SK-N-SH (cell line): Measurements from ENCODE around the gene ACBD6. TPM values are rescaled to one million over a fixed set of nuclear protein-coding genes. Genes with fewer than 3 reads are reported as not detected.

Experiments
- CTCF ChIA-PET: fragments of 300-600, 350-600 bp; formaldehyde crosslinking; extraction: SDS; loops from one replicate; lab custom pipeline; 2021; lab: Yijun Ruan, JAX
- POLR2A ChIA-PET: fragments of 350-600 bp; sonication (Branson Sonifier 250); formaldehyde crosslinking; extraction: SDS; loops from one replicate; lab custom pipeline; 2020; ENCODE audit warnings: antibody characterized with exemption, inconsistent platforms; lab: Yijun Ruan, JAX
- DNase-seq: peaks from one replicate; pipeline ENCODE4 v3.0.0; 2012
- H2AFZ ChIP-seq: fragments of 200-600 bp; sonication (generic); 2 replicates; pipeline ENCODE4 v1.8.1; 2016; ENCODE audit warnings: antibody characterized with exemption, mild to moderate bottlenecking, low read depth
- H3F3A ChIP-seq: fragments of 200-600 bp; sonication (generic); replicated peaks from 2 replicates; pipeline ENCODE3; 2016; ENCODE audit warnings: antibody characterized with exemption, mild to moderate bottlenecking; ENCODE audit not compliant: insufficient read depth
- H3K27ac ChIP-seq, 2 experiments: fragments of 200-500 bp in 1 of 2; fragments of 200-600 bp in 1 of 2; sonication (Bioruptor generic) in 1 of 2; sonication (generic), shearing (Covaris generic) in 1 of 2; 2 replicates each; pipeline versions ENCODE4 v1.5.1 to v1.6.1; 2014 to 2016; ENCODE audit warnings: low read depth in 2 of 2, inconsistent platforms in 1 of 2, low read length in 1 of 2, mild to moderate bottlenecking in 1 of 2, mixed read lengths in 1 of 2
- H3K27me3 ChIP-seq: fragments of 200-600 bp; sonication (generic), shearing (Covaris generic); 2 replicates; pipeline ENCODE4 v1.6.1; 2016; ENCODE audit warnings: mixed run types; ENCODE audit not compliant: insufficient read depth
- H3K36me3 ChIP-seq, 2 experiments: fragments of 200-500 bp in 1 of 2; fragments of 200-600 bp in 1 of 2; sonication (Bioruptor generic) in 1 of 2; sonication (generic) in 1 of 2; replicated peaks in 1 of 2; 2 replicates each; pipeline versions ENCODE3 to v1.5.1; 2014 to 2016; ENCODE audit warnings: low read length in 1 of 2, mild to moderate bottlenecking in 1 of 2; ENCODE audit not compliant: insufficient read depth in 2 of 2, control insufficient read depth in 1 of 2
- H3K4me1 ChIP-seq, 2 experiments: fragments of 200-500 bp in 1 of 2; fragments of 200-600 bp in 1 of 2; sonication (Bioruptor generic) in 1 of 2; sonication (generic), shearing (Covaris generic) in 1 of 2; 2 replicates each; pipeline versions ENCODE4 v1.5.1 to v1.6.1; 2014 to 2016; ENCODE audit warnings: low read depth in 1 of 2, low read length in 1 of 2, mixed run types in 1 of 2; ENCODE audit not compliant: insufficient read depth in 2 of 2, control insufficient read depth in 1 of 2
- H3K4me2 ChIP-seq: fragments of 200-600 bp; sonication (generic), shearing (Covaris generic); 2 replicates; pipeline ENCODE4 v1.6.1; 2017; ENCODE audit warnings: mixed run types
- H3K4me3 ChIP-seq, 2 experiments: fragments of 200-500 bp in 1 of 2; fragments of 200-600 bp in 1 of 2; sonication (Bioruptor generic) in 1 of 2; sonication (generic), shearing (Covaris generic) in 1 of 2; 2 replicates each; pipeline versions ENCODE4 v1.5.1 to v1.8.1; 2014 to 2016; ENCODE audit warnings: low read depth in 2 of 2, inconsistent platforms in 1 of 2, low read length in 1 of 2, mild to moderate bottlenecking in 1 of 2, mixed read lengths in 1 of 2, moderate library complexity in 1 of 2
- H3K79me2 ChIP-seq: fragments of 200-600 bp; sonication (generic); 2 replicates; pipeline ENCODE4 v1.8.1; 2017; ENCODE audit warnings: mild to moderate bottlenecking; ENCODE audit not compliant: insufficient read depth
- H3K9ac ChIP-seq: fragments of 200-600 bp; sonication (generic); 2 replicates; pipeline ENCODE4 v1.6.1; 2017; ENCODE audit warnings: mixed run types
- H3K9me2 ChIP-seq: fragments of 200-600 bp; sonication (generic); 2 replicates; pipeline ENCODE4 v1.6.1; 2017; ENCODE audit warnings: mixed run types
- H3K9me3 ChIP-seq: fragments of 200-600 bp; sonication (generic); 2 replicates; pipeline ENCODE4 v1.6.1; 2017; ENCODE audit warnings: mixed run types, mild to moderate bottlenecking, moderate library complexity
- H4K20me1 ChIP-seq: fragments of 200-600 bp; sonication (generic); 2 replicates; pipeline ENCODE4 v1.6.1; 2017; ENCODE audit warnings: mild to moderate bottlenecking, mixed run types; ENCODE audit not compliant: insufficient read depth
- CHD2 ChIP-seq: fragments of 150-350 bp; IDR thresholded peaks from 2 replicates; pipeline ENCODE4 v1.6.1; 2018; ENCODE audit warnings: low read length; ENCODE audit not compliant: partially characterized antibody
- EP300 ChIP-seq, 2 experiments: IDR thresholded peaks; 2 replicates each; pipeline versions ENCODE4 v1.4.0 to v1.6.1; 2012; ENCODE audit warnings: borderline replicate concordance in 1 of 2, low read depth in 1 of 2, low read length in 1 of 2
- JUND ChIP-seq: IDR thresholded peaks from 2 replicates; pipeline ENCODE4 v1.4.0; 2012
- MEF2A ChIP-seq: IDR thresholded peaks from 2 replicates; pipeline ENCODE4 v1.4.0; 2012; ENCODE audit warnings: low read depth, borderline replicate concordance
- MXI1 ChIP-seq: IDR thresholded peaks from 2 replicates; pipeline ENCODE4 v1.6.1; 2012; ENCODE audit warnings: mild to moderate bottlenecking, low read depth, low read length, improper control_type of control experiment
- NRF1 ChIP-seq: IDR thresholded peaks from 2 replicates; pipeline ENCODE4 v1.6.1; 2012; ENCODE audit warnings: low read depth, mild to moderate bottlenecking, low read length
- POLR2AphosphoS5 ChIP-seq: IDR thresholded peaks from 2 replicates; pipeline ENCODE4 v1.6.1; 2012; ENCODE audit warnings: low read depth, low read length
- RAD21 ChIP-seq: IDR thresholded peaks from 2 replicates; pipeline ENCODE4 v1.6.1; 2012; ENCODE audit warnings: mild to moderate bottlenecking, low read length
- SIN3A ChIP-seq: IDR thresholded peaks from 2 replicates; pipeline ENCODE4 v1.6.1; 2012; ENCODE audit warnings: low read depth, mild to moderate bottlenecking, low read length, moderate library complexity, borderline replicate concordance
- TCF12 ChIP-seq: IDR thresholded peaks from 2 replicates; pipeline ENCODE4 v1.4.0; 2012
- TEAD4 ChIP-seq: IDR thresholded peaks from 2 replicates; pipeline ENCODE4 v1.4.0; 2012; ENCODE audit warnings: mild to moderate bottlenecking, borderline replicate concordance; ENCODE audit not compliant: insufficient read depth
- YY1 ChIP-seq: IDR thresholded peaks from 2 replicates; pipeline ENCODE4 v1.4.0; 2012; ENCODE audit warnings: low read depth, mild to moderate bottlenecking
- WGBS: methylation state at CpG from one replicate; pipeline ENCODE4 v1.1.6; 2017; ENCODE audit warnings: low lambda C conversion rate; 5-methylcytosine and 5-hydroxymethylcytosine counted together
- polyA plus RNA-seq, 3 experiments: library from polyadenylated mRNA; depleted of rRNA; stranded (reverse); fragments of >200 nt; gene quantifications; 2 replicates each; pipeline ENCODE4 v1.2.3, GENCODE V29; 2012
- TF ChIP-seq, protein P1 (sequence below): IDR thresholded peaks from 2 replicates; pipeline ENCODE4; 2012
- TF ChIP-seq, protein P2 (sequence below): fragments of 200-600 bp; sonication (generic); IDR thresholded peaks from 2 replicates; pipeline ENCODE4 v1.6.1; 2017; ENCODE audit warnings: antibody characterized with exemption, mild to moderate bottlenecking, moderate library complexity
- TF ChIP-seq, protein P3 (sequence below): fragments of 150-350 bp; IDR thresholded peaks from 2 replicates; pipeline ENCODE4 v1.6.1; 2017; ENCODE audit warnings: antibody characterized with exemption, low read length, low read depth, borderline replicate concordance
- TF ChIP-seq, protein P4 (sequence below): IDR thresholded peaks from 2 replicates; pipeline ENCODE4 v1.4.0; 2012; ENCODE audit warnings: low read depth, borderline replicate concordance

Gene ACBD6
- polyA plus RNA-seq, 1 of the 3 experiments (the other 2 are of a cell fraction): 60.9 TPM

DNA sequence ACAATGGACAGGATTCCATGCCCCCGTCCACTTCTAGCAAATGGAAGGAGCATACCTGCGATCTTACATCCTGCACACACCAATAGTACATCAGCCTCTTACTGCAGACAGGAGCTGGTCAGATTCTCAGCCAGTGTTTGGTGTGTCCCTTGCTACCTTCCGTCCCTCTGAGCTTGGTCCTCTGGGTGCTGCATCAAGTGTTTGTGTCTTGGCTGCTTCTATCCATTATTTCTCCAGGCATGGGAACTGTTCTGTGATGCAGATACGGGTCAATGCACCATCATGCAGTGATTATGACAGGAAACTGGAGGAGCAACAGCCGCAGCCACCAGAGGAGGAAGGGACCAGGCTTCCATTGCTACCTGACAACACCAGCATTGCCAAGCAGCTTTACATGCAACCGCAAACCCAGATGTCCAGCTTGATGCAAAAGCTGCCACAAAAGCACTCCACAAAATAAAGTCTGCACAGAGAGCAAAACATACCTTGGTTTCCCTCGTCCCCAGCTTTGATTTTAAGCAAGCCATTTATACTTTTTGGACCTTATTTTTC, 34.5 kb upstream of the ACBD6 start:
- 90% methylated on average over 6 of the region's 7 CpGs for WGBS

More for the DNA sequence above, 34.5 kb upstream of the ACBD6 start:
- H3K27me3 ChIP-seq: no peaks in the 10 kb centered on the region
- DNase-seq: no peak
- no peak overlapping the region for H3K4me3 ChIP-seq
- no peak overlapping the region for H2AFZ ChIP-seq
- H3F3A ChIP-seq: no peaks in the 10 kb centered on the region
- no peaks in the 10 kb centered on the region for H4K20me1 ChIP-seq
- H3K9ac ChIP-seq: no peak overlapping the region
- CTCF ChIA-PET: interaction anchor here (0.6 to 13.0 kb wide), 4 partner anchors 21 to 345 kb away, joined by 3 to 213 read pairs (median 10); no protein-coding TSS in a partner anchor
- TF ChIP-seq, protein P1, sequence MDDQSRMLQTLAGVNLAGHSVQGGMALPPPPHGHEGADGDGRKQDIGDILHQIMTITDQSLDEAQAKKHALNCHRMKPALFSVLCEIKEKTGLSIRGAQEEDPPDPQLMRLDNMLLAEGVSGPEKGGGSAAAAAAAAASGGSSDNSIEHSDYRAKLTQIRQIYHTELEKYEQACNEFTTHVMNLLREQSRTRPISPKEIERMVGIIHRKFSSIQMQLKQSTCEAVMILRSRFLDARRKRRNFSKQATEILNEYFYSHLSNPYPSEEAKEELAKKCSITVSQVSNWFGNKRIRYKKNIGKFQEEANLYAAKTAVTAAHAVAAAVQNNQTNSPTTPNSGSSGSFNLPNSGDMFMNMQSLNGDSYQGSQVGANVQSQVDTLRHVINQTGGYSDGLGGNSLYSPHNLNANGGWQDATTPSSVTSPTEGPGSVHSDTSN: no peak
- TF ChIP-seq, protein P2, sequence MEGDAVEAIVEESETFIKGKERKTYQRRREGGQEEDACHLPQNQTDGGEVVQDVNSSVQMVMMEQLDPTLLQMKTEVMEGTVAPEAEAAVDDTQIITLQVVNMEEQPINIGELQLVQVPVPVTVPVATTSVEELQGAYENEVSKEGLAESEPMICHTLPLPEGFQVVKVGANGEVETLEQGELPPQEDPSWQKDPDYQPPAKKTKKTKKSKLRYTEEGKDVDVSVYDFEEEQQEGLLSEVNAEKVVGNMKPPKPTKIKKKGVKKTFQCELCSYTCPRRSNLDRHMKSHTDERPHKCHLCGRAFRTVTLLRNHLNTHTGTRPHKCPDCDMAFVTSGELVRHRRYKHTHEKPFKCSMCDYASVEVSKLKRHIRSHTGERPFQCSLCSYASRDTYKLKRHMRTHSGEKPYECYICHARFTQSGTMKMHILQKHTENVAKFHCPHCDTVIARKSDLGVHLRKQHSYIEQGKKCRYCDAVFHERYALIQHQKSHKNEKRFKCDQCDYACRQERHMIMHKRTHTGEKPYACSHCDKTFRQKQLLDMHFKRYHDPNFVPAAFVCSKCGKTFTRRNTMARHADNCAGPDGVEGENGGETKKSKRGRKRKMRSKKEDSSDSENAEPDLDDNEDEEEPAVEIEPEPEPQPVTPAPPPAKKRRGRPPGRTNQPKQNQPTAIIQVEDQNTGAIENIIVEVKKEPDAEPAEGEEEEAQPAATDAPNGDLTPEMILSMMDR: no peak
- TF ChIP-seq JUND: no peak
- TF ChIP-seq NRF1: no peak
- TF ChIP-seq CHD2: no peak
- no peak for TF ChIP-seq YY1
- no peak for TF ChIP-seq TCF12
- TF ChIP-seq, protein P3, sequence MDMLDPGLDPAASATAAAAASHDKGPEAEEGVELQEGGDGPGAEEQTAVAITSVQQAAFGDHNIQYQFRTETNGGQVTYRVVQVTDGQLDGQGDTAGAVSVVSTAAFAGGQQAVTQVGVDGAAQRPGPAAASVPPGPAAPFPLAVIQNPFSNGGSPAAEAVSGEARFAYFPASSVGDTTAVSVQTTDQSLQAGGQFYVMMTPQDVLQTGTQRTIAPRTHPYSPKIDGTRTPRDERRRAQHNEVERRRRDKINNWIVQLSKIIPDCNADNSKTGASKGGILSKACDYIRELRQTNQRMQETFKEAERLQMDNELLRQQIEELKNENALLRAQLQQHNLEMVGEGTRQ: no peak
- TF ChIP-seq SIN3A: no peak
- no peak for TF ChIP-seq TEAD4
- TF ChIP-seq POLR2AphosphoS5: no peak
- TF ChIP-seq, protein P4, sequence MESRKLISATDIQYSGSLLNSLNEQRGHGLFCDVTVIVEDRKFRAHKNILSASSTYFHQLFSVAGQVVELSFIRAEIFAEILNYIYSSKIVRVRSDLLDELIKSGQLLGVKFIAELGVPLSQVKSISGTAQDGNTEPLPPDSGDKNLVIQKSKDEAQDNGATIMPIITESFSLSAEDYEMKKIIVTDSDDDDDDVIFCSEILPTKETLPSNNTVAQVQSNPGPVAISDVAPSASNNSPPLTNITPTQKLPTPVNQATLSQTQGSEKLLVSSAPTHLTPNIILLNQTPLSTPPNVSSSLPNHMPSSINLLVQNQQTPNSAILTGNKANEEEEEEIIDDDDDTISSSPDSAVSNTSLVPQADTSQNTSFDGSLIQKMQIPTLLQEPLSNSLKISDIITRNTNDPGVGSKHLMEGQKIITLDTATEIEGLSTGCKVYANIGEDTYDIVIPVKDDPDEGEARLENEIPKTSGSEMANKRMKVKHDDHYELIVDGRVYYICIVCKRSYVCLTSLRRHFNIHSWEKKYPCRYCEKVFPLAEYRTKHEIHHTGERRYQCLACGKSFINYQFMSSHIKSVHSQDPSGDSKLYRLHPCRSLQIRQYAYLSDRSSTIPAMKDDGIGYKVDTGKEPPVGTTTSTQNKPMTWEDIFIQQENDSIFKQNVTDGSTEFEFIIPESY: no peak
- no peak for TF ChIP-seq EP300 (IDR thresholded peaks at IDR 0.05; ENCODE audit: borderline replicate concordance in 1 of 2, low read depth in 1 of 2, low read length in 1 of 2)
- no peak for TF ChIP-seq RAD21
- TF ChIP-seq MEF2A: no peak
- TF ChIP-seq MXI1: no peak
- TF ChIP-seq, all 33 proteins: peak for 0
- Histone ChIP-seq H3K27ac (no peak overlapping the region), H3K9me3 (no peaks in the 10 kb centered on the region), H3K79me2 (no peaks in the 10 kb centered on the region), H3K36me3 (no peaks in the 10 kb centered on the region), H3K9me2 (no peaks in the 10 kb centered on the region), H3K4me2 (no peak overlapping the region), H3K4me1 (peaks cover 0 to 11% of the 10 kb centered on the region in 2 experiments; a peak in 2 of 4 replicates)
- POLR2A ChIA-PET: interaction anchor here (1.3 kb wide), 1 partner anchor 94 kb away, joined by 3 read pairs; no protein-coding TSS in a partner anchor
